ENCODE data around the gene PTPRK. TPM values are rescaled to one million over a fixed set of nuclear protein-coding genes. Genes with fewer than 3 reads are reported as not detected.

The PTPRK gene
- total and polyA plus RNA-seq, 2 donors (not counting 1 experiment from before 2014, with no cell fraction given), result 16.2 to 18.7 TPM

- H2AFZ ChIP-seq (ENCODE audit: insufficient read depth, low read depth, low read length, poor library complexity, severe bottlenecking), result no peak overlapping the region
- intact Hi-C loops (cut with micrococcal nuclease), result no loop called here
- no peak overlapping the region for H3K4me3 Mint-ChIP-seq
- WGBS (ENCODE audit: insufficient coverage), result 86% methylated on average over 1 of the region's 1 CpG
- H3K4me2 ChIP-seq (replicated peaks; ENCODE audit: low read depth, low read length, poor library complexity, severe bottlenecking), result no peak overlapping the region
- no peaks in the 10 kb centered on the region for H4K20me1 ChIP-seq (ENCODE audit: control insufficient read depth, insufficient read depth, low read length, poor library complexity, severe bottlenecking)
- no peak overlapping the region for H3K27ac Mint-ChIP-seq
- H3K36me3 ChIP-seq (replicated peaks in 1 of 2; ENCODE audit: control extremely low read depth in 1 of 2, control insufficient read depth in 1 of 2, extremely low read depth in 1 of 2, insufficient read depth in 2 of 2, low read length in 1 of 2), result no peaks in the 10 kb centered on the region
- TF ChIP-seq EZH2 (IDR thresholded peaks at IDR 0.05; ENCODE audit: borderline replicate concordance, insufficient read depth, low read depth, low read length, poor library complexity, severe bottlenecking), result no peak
- TF ChIP-seq, protein P1, sequence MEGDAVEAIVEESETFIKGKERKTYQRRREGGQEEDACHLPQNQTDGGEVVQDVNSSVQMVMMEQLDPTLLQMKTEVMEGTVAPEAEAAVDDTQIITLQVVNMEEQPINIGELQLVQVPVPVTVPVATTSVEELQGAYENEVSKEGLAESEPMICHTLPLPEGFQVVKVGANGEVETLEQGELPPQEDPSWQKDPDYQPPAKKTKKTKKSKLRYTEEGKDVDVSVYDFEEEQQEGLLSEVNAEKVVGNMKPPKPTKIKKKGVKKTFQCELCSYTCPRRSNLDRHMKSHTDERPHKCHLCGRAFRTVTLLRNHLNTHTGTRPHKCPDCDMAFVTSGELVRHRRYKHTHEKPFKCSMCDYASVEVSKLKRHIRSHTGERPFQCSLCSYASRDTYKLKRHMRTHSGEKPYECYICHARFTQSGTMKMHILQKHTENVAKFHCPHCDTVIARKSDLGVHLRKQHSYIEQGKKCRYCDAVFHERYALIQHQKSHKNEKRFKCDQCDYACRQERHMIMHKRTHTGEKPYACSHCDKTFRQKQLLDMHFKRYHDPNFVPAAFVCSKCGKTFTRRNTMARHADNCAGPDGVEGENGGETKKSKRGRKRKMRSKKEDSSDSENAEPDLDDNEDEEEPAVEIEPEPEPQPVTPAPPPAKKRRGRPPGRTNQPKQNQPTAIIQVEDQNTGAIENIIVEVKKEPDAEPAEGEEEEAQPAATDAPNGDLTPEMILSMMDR (IDR thresholded peaks at IDR 0.05), result no peak
- no peaks in the 10 kb centered on the region for H3K27me3 ChIP-seq (replicated peaks in 1 of 4; ENCODE audit: control extremely low read depth in 1 of 4, control insufficient read depth in 3 of 4, insufficient read depth in 4 of 4, low read length in 3 of 4)
- peaks cover 6% of the 10 kb centered on the region for H3K4me1 Mint-ChIP-seq
- H3K9me3 Mint-ChIP-seq (ENCODE audit: insufficient read depth), result no peaks in the 10 kb centered on the region
- no peaks in the 10 kb centered on the region for H3K27me3 Mint-ChIP-seq
- H3K27ac ChIP-seq (ENCODE audit: low read length in 2 of 2), result no peak overlapping the region
- POLR2A ChIA-PET, result no interaction called here
- H3K9me3 ChIP-seq (ENCODE audit: control extremely low read depth in 1 of 3, control insufficient read depth in 2 of 3, insufficient read depth in 1 of 3, low read length in 2 of 3), result no peaks in the 10 kb centered on the region
- CTCF ChIA-PET, result no interaction called here
- peaks cover 0 to 7% of the 10 kb centered on the region in 2 donors for H3K4me1 ChIP-seq (ENCODE audit: control insufficient read depth in 2 of 2, insufficient read depth in 2 of 2, low read length in 2 of 2)
- H3K4me3 ChIP-seq (ENCODE audit: control extremely low read depth in 1 of 5, extremely low read depth in 1 of 5, insufficient read depth in 1 of 5, low read depth in 2 of 5, low read length in 4 of 5), result no peak overlapping the region
- DNase-seq (no peak), ATAC-seq (ENCODE audit: low read depth) (no peak)
- H3K9ac ChIP-seq (ENCODE audit: low read length), result no peak overlapping the region
- no peaks in the 10 kb centered on the region for H3K79me2 ChIP-seq (ENCODE audit: control insufficient read depth, insufficient read depth, low read length)
Measured at GRCh38 chr6:128280066-128280465, 240.3 kb downstream of the PTPRK start.

GRCh38 chr6:128278836-128279235, 241.6 kb downstream of the PTPRK start:
- no peak overlapping the region for H2AFZ ChIP-seq (ENCODE audit: insufficient read depth, low read depth, low read length, poor library complexity, severe bottlenecking)
- Mint-ChIP-seq H3K9me3 (ENCODE audit: insufficient read depth) (no peaks in the 10 kb centered on the region), H3K27me3 (no peaks in the 10 kb centered on the region), H3K4me1 (peaks cover 6% of the 10 kb centered on the region), H3K4me3 (no peak overlapping the region), H3K27ac (no peak overlapping the region)
- no peak overlapping the region for H3K27ac ChIP-seq (ENCODE audit: low read length in 2 of 2)
- H3K9ac ChIP-seq (ENCODE audit: low read length), result no peak overlapping the region
- no CpG with 5 or more reads among the region's 1 CpG for WGBS (ENCODE audit: insufficient coverage)
- H3K4me1 ChIP-seq (ENCODE audit: control insufficient read depth in 2 of 2, insufficient read depth in 2 of 2, low read length in 2 of 2), result peaks cover 0 to 7% of the 10 kb centered on the region in 2 donors
- TF ChIP-seq, protein P1 (IDR thresholded peaks at IDR 0.05), result no peak
- TF ChIP-seq EZH2 (IDR thresholded peaks at IDR 0.05; ENCODE audit: borderline replicate concordance, insufficient read depth, low read depth, low read length, poor library complexity, severe bottlenecking), result no peak
- H3K9me3 ChIP-seq (ENCODE audit: control extremely low read depth in 1 of 3, control insufficient read depth in 2 of 3, insufficient read depth in 1 of 3, low read length in 2 of 3), result no peaks in the 10 kb centered on the region
- ChIA-PET POLR2A (no interaction called here), CTCF (no interaction called here)
- ATAC-seq (ENCODE audit: low read depth) (no peak), DNase-seq (no peak)
- no peak overlapping the region for H3K4me2 ChIP-seq (replicated peaks; ENCODE audit: low read depth, low read length, poor library complexity, severe bottlenecking)
- intact Hi-C loops (cut with micrococcal nuclease), result no loop called here
- H3K36me3 ChIP-seq (replicated peaks in 1 of 2; ENCODE audit: control extremely low read depth in 1 of 2, control insufficient read depth in 1 of 2, extremely low read depth in 1 of 2, insufficient read depth in 2 of 2, low read length in 1 of 2), result no peaks in the 10 kb centered on the region
- no peaks in the 10 kb centered on the region for H3K79me2 ChIP-seq (ENCODE audit: control insufficient read depth, insufficient read depth, low read length)
- no peaks in the 10 kb centered on the region for H3K27me3 ChIP-seq (replicated peaks in 1 of 4; ENCODE audit: control extremely low read depth in 1 of 4, control insufficient read depth in 3 of 4, insufficient read depth in 4 of 4, low read length in 3 of 4)
- H3K4me3 ChIP-seq (ENCODE audit: control extremely low read depth in 1 of 5, extremely low read depth in 1 of 5, insufficient read depth in 1 of 5, low read depth in 2 of 5, low read length in 4 of 5), result no peak overlapping the region
- H4K20me1 ChIP-seq (ENCODE audit: control insufficient read depth, insufficient read depth, low read length, poor library complexity, severe bottlenecking), result no peaks in the 10 kb centered on the region
